HG03469 (cell line): ENCODE data around the gene RGMA.

Experiments used
- ATAC-seq: cut with Tn5 transposase; IDR thresholded peaks from one replicate; pipeline ENCODE4 v1.9.1; 2021; ENCODE audit warnings: mild to moderate bottlenecking, moderate library complexity, moderate number of reproducible peaks; ENCODE audit not compliant: unreplicated experiment

The RGMA gene

GRCh38 chr15:93093765-93094164 lies 4.8 kb upstream of the RGMA start:
- no peak for ATAC-seq

GRCh38 chr15:93091465-93091864 lies 2.5 kb upstream of the RGMA start:
- ATAC-seq = no peak

GRCh38 chr15:93089727-93090305 lies 805 bp upstream of the RGMA start:
- no peak for ATAC-seq

GRCh38 chr15:93088200-93088980 lies 621 bp downstream of the RGMA start:
- ATAC-seq = no peak

- ATAC-seq = no peak
These were observed 1.2 kb downstream of the RGMA start for GRCh38 chr15:93087825-93088199.

- no peak for ATAC-seq
These were observed 2.2 kb downstream of the RGMA start for GRCh38 chr15:93086791-93087190.

GRCh38 chr15:93085692-93086091 lies 3.3 kb downstream of the RGMA start:
- no peak for ATAC-seq

- no peak for ATAC-seq
These were observed 6.2 kb downstream of the RGMA start for GRCh38 chr15:93082861-93083260.

GRCh38 chr15:93081399-93081798 lies 7.6 kb downstream of the RGMA start:
- no peak for ATAC-seq

GRCh38 chr15:93080451-93080850 lies 8.6 kb downstream of the RGMA start:
- no peak for ATAC-seq

GRCh38 chr15:93076875-93077274 lies 12.1 kb downstream of the RGMA start:
- ATAC-seq = no peak

GRCh38 chr15:93076217-93076616 lies 12.8 kb downstream of the RGMA start:
- no peak for ATAC-seq

GRCh38 chr15:93074599-93074998 lies 14.4 kb downstream of the RGMA start:
- no peak for ATAC-seq

GRCh38 chr15:93073465-93073952 lies 15.5 kb downstream of the RGMA start:
- no peak for ATAC-seq

GRCh38 chr15:93072411-93073394 lies 16.3 kb downstream of the RGMA start:
- no peak for ATAC-seq

- ATAC-seq = no peak
These were observed 17.0 kb downstream of the RGMA start for GRCh38 chr15:93072011-93072410.

GRCh38 chr15:93071469-93071936 lies 17.5 kb downstream of the RGMA start:
- ATAC-seq = no peak

- no peak for ATAC-seq
These were observed 18.3 kb downstream of the RGMA start for GRCh38 chr15:93070551-93071296.

GRCh38 chr15:93070132-93070531 lies 18.9 kb downstream of the RGMA start:
- no peak for ATAC-seq

GRCh38 chr15:93068581-93069199 lies 20.3 kb downstream of the RGMA start:
- no peak for ATAC-seq
